Occipital lobe (tissue), 2 donors: Measurements from ENCODE around the gene GPR35. TPM values are rescaled to one million over a fixed set of nuclear protein-coding genes. Genes with fewer than 3 reads are reported as not detected.

Experiments
- DNase-seq: peaks from one replicate; lab custom pipeline; 2025; lab: John Stamatoyannopoulos, UW
- total RNA-seq: library from RNA; depleted of rRNA; stranded (reverse); fragments of >200 nt; gene quantifications from one replicate; pipeline ENCODE4 v1.2.3, GENCODE V29; 2014

Gene GPR35
- total RNA-seq, 1 donor from 2014 or later = 0.31 TPM

DNA sequence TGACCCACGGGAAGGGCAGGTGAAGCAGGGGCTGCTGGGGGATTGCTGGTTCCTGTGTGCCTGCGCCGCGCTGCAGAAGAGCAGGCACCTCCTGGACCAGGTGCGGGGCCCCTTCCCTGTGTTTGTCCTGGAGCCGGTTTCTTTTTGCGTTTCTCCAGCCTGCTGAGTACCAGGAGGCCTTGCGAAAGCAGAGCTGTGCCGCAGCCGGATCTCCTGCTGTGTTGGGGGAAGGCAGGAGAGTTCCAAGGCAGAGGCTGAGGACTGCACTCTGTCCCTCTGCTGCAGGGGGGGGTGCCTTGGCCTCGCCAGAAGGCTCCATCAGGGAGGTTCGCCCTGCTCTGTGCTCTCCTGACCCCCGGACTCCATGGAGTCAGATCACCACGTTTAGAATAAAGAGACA lies 35.9 kb upstream of the GPR35 start:
- no peak for DNase-seq

GRCh38 chr2:240589850-240590525 lies 35.3 kb upstream of the GPR35 start:
- DNase-seq = no peak

DNA sequence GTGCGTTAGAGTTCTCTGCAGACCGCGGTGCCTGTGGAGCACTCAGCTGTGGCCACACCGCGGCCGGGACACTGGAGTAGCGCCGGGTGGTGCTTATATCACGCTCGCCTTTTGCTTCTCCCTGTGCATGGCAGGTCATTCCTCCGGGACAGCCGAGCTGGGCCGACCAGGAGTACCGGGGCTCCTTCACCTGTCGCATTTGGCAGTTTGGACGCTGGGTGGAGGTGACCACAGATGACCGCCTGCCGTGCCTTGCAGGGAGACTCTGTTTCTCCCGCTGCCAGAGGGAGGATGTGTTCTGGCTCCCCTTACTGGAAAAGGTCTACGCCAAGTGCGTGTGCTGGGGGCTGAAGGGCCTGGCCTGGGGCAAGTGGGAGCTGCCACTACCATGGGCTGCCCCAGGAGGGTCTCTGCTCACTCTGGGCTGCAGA lies 34.6 kb upstream of the GPR35 start:
- no peak for DNase-seq

GRCh38 chr2:240591226-240591625 lies 34.1 kb upstream of the GPR35 start:
- no peak for DNase-seq

- no peak for DNase-seq
These were observed 33.5 kb upstream of the GPR35 start for GRCh38 chr2:240591784-240592183.

GRCh38 chr2:240593026-240593702 lies 32.1 kb upstream of the GPR35 start:
- DNase-seq = no peak

DNA sequence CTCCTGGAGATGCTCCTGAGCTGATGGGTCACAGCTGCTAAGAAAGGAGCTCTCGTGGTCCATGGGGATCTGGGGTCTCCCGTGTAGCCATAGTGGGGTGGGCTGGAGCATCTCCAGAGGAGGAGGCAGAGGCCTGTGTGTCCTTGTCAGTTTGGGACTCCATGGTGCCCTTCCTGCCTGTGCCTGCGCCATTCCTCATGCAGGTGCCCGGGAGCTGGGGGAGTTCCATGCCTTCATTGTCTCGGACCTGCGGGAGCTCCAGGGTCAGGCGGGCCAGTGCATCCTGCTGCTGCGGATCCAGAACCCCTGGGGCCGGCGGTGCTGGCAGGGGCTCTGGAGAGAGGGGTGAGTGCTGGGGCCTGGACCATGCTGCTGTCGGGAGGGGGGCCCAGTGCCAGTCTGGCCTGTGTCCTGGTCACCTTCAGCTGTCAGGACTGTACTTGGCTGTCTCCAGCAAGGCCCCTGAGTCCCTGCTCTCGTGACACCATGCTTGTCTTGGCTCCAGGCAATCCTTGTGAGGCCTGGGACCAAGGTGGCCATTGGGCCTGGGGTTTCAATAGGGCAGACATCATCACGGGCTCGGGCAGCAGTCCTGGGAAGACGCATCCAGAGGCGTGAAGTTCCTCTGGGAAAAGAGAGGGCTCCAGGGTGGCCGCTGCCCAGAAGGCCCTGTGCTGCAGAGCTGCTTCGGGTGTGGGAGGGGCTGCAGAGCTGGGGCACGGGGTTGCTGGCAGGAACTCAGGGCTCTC lies 31.4 kb upstream of the GPR35 start:
- no peak for DNase-seq

DNA sequence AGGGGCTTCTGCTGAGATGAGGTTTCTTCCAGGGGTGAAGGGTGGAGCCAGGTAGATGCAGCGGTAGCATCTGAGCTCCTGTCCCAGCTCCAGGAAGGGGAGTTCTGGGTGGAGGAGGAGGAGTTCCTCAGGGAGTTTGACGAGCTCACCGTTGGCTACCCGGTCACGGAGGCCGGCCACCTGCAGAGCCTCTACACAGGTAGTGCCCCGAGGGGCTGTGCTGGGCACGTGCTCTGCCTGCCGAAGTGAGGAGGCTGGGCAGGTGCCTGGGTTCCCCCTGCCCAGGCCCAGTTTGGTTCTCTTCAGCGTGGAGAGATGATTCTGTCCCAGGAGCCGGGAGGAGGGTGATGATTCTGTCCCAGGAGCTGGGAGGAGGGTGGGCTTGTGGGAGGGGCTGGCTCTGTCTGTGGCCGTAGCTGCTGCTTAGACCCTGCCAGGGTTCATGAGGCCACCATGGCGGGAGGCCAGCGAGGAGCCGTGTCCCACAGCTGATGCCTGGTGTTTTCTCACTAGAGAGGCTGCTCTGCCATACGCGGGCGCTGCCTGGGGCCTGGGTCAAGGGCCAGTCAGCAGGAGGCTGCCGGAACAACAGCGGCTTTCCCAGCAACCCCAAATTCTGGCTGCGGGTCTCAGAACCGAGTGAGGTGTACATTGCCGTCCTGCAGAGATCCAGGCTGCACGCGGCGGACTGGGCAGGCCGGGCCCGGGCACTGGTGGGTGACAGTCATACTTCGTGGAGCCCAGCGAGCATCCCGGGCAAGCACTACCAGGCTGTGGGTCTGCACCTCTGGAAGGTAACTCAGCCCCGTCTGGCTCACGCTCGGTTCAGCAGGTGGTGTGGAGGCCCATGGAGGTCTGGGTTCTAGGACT lies 30.5 kb upstream of the GPR35 start:
- no peak for DNase-seq

DNA sequence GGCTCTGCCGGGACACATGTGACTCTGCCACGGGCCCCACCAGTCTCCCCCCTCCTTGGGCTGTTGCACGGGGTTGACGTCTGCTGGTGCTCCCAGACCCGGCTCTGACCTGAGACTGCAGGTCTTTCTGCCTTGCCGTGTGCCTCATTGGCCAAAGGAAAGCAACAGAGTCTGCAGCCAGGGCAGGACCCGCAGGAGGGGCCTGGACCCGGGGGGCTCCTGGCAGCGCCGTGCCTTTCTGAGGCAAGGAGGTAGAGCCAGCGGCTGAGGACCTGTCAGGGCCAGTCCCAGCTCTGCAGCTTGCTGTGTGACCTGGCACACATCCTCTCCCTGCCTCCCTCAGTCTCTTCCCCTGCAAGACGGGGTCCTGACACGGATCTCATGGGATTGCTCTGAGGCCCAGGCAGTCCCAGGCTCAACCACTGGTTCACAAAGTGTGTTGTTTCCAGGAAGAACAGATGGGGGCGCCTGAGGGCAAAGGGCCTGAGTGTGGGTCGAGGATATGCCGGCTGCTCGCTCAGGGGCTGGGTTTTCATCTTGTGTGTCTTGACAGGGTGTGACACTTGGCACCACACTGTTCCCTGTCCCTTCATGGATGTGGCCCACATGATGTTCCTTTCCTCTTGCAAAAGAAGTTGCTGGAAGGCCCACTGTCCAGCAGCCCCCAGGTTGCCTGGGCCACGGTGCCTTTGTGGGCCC lies 29.8 kb upstream of the GPR35 start:
- DNase-seq = no peak

DNA sequence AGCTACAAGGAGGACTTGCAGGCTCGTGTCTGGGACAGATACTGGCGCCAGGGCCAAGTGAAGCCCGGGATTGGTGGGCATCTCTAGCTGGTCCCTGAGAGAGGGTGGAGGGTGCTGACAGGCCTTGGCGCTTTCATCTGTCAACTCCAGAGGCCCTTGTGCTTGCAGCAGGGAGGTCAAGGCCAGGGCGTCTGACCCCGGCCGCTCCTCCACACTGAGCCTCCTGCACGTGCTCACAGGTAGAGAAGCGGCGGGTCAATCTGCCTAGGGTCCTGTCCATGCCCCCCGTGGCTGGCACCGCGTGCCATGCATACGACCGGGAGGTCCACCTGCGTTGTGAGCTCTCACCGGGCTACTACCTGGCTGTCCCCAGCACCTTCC lies 29.2 kb upstream of the GPR35 start:
- no peak for DNase-seq

DNA sequence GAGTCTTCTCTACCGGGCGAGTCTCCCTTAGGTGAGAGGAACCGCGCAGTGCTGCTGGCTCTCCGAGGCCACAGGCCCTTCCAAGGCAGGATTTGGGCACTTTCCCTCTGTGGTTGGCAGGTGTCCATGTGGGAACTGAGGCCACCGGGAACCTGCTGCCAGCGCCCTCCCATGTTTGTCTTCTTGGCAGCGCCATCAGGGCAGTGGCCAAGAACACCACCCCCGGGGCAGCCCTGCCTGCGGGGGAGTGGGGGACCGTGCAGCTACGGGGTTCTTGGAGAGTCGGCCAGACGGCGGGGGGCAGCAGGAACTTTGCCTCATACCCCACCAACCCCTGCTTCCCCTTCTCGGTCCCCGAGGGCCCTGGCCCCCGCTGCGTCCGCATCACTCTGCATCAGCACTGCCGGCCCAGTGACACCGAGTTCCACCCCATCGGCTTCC lies 28.8 kb upstream of the GPR35 start:
- peak; percentile 53 for DNase-seq

DNA sequence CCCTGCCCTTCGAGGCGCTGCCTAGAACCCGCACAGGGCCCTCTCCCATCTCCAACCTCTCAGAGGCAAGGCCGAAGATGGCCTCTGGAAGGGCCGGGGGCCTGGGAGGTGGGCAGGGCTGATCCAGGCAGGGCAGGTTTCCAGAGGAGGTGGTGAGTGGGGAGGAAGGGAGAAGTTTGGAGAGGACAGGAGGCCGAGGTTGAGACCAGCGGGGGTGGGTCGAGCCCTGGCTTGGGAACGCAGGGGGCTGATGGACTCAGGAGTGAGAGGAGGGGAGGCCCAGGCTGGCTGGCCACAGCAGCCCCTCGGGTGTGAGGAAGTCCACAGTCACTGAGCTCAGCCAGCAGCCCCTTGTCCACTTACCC lies 28.2 kb upstream of the GPR35 start:
- DNase-seq = no peak

GRCh38 chr2:240597419-240598181 lies 27.7 kb upstream of the GPR35 start:
- DNase-seq = no peak

GRCh38 chr2:240598311-240598911 lies 26.9 kb upstream of the GPR35 start:
- no peak for DNase-seq

DNA sequence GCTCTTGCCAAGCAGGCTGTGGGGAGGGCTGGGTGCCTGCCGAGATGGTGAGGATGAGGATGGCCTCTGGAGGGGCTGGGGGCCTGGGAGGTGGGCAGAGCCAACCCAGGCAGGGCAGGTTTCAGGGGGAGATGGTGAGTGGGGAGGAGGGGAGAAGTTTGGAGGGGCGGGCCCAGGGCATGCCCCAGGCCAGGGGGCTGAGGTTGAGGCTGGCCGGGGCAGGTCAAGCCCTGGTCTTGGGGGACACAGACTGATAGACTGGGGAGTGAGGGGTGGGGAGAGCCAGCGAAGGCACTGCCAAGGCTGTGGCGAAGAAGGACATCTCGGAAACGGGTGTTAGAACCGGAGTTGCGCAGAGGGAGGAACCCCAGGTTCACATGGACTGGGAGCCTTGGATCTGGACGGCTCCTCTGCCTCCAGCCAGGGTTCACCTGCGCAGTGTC lies 26.1 kb upstream of the GPR35 start:
- DNase-seq = no peak

GRCh38 chr2:240600451-240600961 lies 24.8 kb upstream of the GPR35 start:
- no peak for DNase-seq

DNA sequence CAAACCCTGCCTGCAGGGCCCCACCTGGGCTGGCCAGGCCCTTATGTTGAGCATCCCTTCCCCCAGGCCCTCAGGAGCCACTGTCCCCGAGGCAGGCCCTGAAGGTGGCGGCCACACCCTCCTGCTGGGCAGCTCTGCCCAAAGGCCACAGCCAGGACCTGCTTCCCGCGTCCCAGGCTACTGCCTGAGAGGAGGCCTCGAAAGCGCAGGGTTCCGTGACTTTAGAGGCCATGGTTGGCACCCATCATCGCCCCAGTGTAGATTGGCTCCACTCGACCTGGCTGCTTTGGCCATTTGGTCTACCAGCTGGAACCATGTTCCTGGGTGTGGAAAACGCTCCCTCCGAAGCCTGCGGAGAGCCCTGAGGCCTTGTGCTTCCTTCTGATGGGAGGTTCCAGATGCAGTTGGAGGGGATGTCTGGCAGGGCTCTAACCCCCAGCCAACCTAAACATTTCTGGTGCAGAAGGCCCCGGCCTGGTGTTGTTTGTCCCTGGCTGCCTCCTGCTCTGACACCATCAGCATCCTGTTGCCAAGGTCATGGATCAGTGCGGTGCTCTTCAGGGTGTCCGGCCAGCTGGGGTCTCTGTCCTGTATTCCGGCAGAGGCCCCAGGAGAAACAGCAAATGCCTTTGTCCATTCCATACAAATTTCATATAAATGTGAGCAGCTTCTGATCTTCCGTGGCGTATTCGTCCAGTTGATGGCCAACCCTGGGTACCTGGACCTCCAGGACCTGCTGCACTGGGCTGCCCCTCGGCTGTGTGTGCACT lies 24.0 kb upstream of the GPR35 start:
- DNase-seq = no peak

GRCh38 chr2:240601831-240602160 lies 23.5 kb upstream of the GPR35 start:
- no peak for DNase-seq
